Measurements from ENCODE around the gene FSCN2. TPM values are rescaled to one million over a fixed set of nuclear protein-coding genes. Genes with fewer than 3 reads are reported as not detected.

Gene FSCN2
- total RNA-seq, 6 experiments from 2014 or later = 0.71 to 1.4 (median 0.99) TPM

- H3K36me3 Mint-ChIP-seq (ENCODE audit: low read depth) = peaks cover 41% of the 10 kb centered on the region
- peak; percentile 39 for DNase-seq
- H3K27me3 Mint-ChIP-seq (ENCODE audit: insufficient read depth) = peaks cover 42% of the 10 kb centered on the region
- H3K4me1 Mint-ChIP-seq (ENCODE audit: low read depth) = peaks cover 14% of the 10 kb centered on the region
- TF ChIP-seq CTCF (IDR thresholded peaks at IDR 0.05) = no peak
- peak overlapping the region; percentile 99 for H3K4me3 Mint-ChIP-seq
- peaks cover 31% of the 10 kb centered on the region for H3K9me3 Mint-ChIP-seq
- peak overlapping the region; percentile 96 for H3K27ac Mint-ChIP-seq
Measured at GRCh38 chr17:81510785-81511553, 17.2 kb upstream of the FSCN2 start.

GRCh38 chr17:81511554-81511803, 16.7 kb upstream of the FSCN2 start:
- no peak for TF ChIP-seq CTCF (IDR thresholded peaks at IDR 0.05)
- Mint-ChIP-seq H3K27ac (peak overlapping the region; percentile 96), H3K9me3 (peaks cover 31% of the 10 kb centered on the region), H3K27me3 (ENCODE audit: insufficient read depth) (peaks cover 38% of the 10 kb centered on the region), H3K36me3 (ENCODE audit: low read depth) (peaks cover 45% of the 10 kb centered on the region), H3K4me1 (ENCODE audit: low read depth) (peaks cover 19% of the 10 kb centered on the region), H3K4me3 (peak overlapping the region; percentile 99)
- DNase-seq = no peak

- H3K9me3 Mint-ChIP-seq = peaks cover 31% of the 10 kb centered on the region
- H3K4me1 Mint-ChIP-seq (ENCODE audit: low read depth) = peaks cover 23% of the 10 kb centered on the region
- peaks cover 34% of the 10 kb centered on the region for H3K27me3 Mint-ChIP-seq (ENCODE audit: insufficient read depth)
- peak overlapping the region; percentile 96 for H3K27ac Mint-ChIP-seq
- peak overlapping the region; percentile 99 for H3K4me3 Mint-ChIP-seq
- TF ChIP-seq CTCF (IDR thresholded peaks at IDR 0.05) = no peak
- peak; percentile 43 for DNase-seq
- peaks cover 45% of the 10 kb centered on the region for H3K36me3 Mint-ChIP-seq (ENCODE audit: low read depth)
Measured at GRCh38 chr17:81511804-81512561, 16.2 kb upstream of the FSCN2 start.

- H3K36me3 Mint-ChIP-seq (ENCODE audit: low read depth) = peaks cover 45% of the 10 kb centered on the region
- H3K4me3 Mint-ChIP-seq = peak within 1 kb of the TSS; percentile 99
- peaks cover 23% of the 10 kb centered on the region for H3K4me1 Mint-ChIP-seq (ENCODE audit: low read depth)
- H3K9me3 Mint-ChIP-seq = peaks cover 31% of the 10 kb centered on the region
- TF ChIP-seq CTCF (IDR thresholded peaks at IDR 0.05) = no peak
- peaks cover 34% of the 10 kb centered on the region for H3K27me3 Mint-ChIP-seq (ENCODE audit: insufficient read depth)
- H3K27ac Mint-ChIP-seq = peak within 1 kb of the TSS; percentile 96
- peak; percentile 94 for DNase-seq
Measured at GRCh38 chr17:81512562-81513371, 15.4 kb upstream of the FSCN2 start, which contains the start of gene ACTG1. Gene ACTG1, minus strand, starts transcription at chr17:81512799. Its CDS starts 445 bp downstream, at chr17:81512354.

- TF ChIP-seq CTCF (IDR thresholded peaks at IDR 0.05) = no peak
- Mint-ChIP-seq H3K27me3 (ENCODE audit: insufficient read depth) (peaks cover 34% of the 10 kb centered on the region), H3K27ac (peak overlapping the region; percentile 89), H3K36me3 (ENCODE audit: low read depth) (peaks cover 45% of the 10 kb centered on the region), H3K4me1 (ENCODE audit: low read depth) (peaks cover 29% of the 10 kb centered on the region), H3K4me3 (peak overlapping the region; percentile 85), H3K9me3 (peaks cover 31% of the 10 kb centered on the region)
- peak; percentile 59 for DNase-seq
Measured at GRCh38 chr17:81513372-81513752, 14.8 kb upstream of the FSCN2 start.
